Measurements from ENCODE around the gene AKAP8.

The AKAP8 gene

GRCh38 chr19:15381864-15382263 lies 2.3 kb upstream of the AKAP8 start:
- Histone ChIP-seq H3K9me3 (replicated peaks; ENCODE audit: low read length) (no peaks in the 10 kb centered on the region), H3K4me3 (ENCODE audit: low read length) (no peak overlapping the region), H3K36me3 (ENCODE audit: insufficient read depth, low read length) (peaks cover 11% of the 10 kb centered on the region), H3K4me1 (ENCODE audit: control insufficient read depth, insufficient read depth, low read length) (peaks cover 24% of the 10 kb centered on the region), H3K27me3 (ENCODE audit: control insufficient read depth, insufficient read depth, low read length) (no peaks in the 10 kb centered on the region), H3K4me2 (ENCODE audit: low read length) (no peak overlapping the region), H3K9ac (ENCODE audit: low read depth, low read length) (no peak overlapping the region)

GRCh38 chr19:15381429-15381828 lies 1.8 kb upstream of the AKAP8 start:
- H3K36me3 ChIP-seq (ENCODE audit: insufficient read depth, low read length): peaks cover 10% of the 10 kb centered on the region
- H3K27me3 ChIP-seq (ENCODE audit: control insufficient read depth, insufficient read depth, low read length): no peaks in the 10 kb centered on the region
- peak overlapping the region; percentile 87 for H3K9ac ChIP-seq (ENCODE audit: low read depth, low read length)
- H3K4me3 ChIP-seq (ENCODE audit: low read length): no peak overlapping the region
- peaks cover 29% of the 10 kb centered on the region for H3K4me1 ChIP-seq (ENCODE audit: control insufficient read depth, insufficient read depth, low read length)
- H3K4me2 ChIP-seq (ENCODE audit: low read length): no peak overlapping the region
- H3K9me3 ChIP-seq (replicated peaks; ENCODE audit: low read length): no peaks in the 10 kb centered on the region

- peak overlapping the region; percentile 87 for H3K9ac ChIP-seq (ENCODE audit: low read depth, low read length)
- H3K27me3 ChIP-seq (ENCODE audit: control insufficient read depth, insufficient read depth, low read length): no peaks in the 10 kb centered on the region
- H3K4me1 ChIP-seq (ENCODE audit: control insufficient read depth, insufficient read depth, low read length): peaks cover 37% of the 10 kb centered on the region
- H3K4me3 ChIP-seq (ENCODE audit: low read length): peak overlapping the region; percentile 83
- H3K4me2 ChIP-seq (ENCODE audit: low read length): peak overlapping the region; percentile 96
- peaks cover 6% of the 10 kb centered on the region for H3K36me3 ChIP-seq (ENCODE audit: insufficient read depth, low read length)
- H3K9me3 ChIP-seq (replicated peaks; ENCODE audit: low read length): no peaks in the 10 kb centered on the region
Measured at GRCh38 chr19:15379999-15380647, 536 bp upstream of the AKAP8 start.

- H3K4me1 ChIP-seq (ENCODE audit: control insufficient read depth, insufficient read depth, low read length): peaks cover 49% of the 10 kb centered on the region
- no peaks in the 10 kb centered on the region for H3K27me3 ChIP-seq (ENCODE audit: control insufficient read depth, insufficient read depth, low read length)
- H3K4me2 ChIP-seq (ENCODE audit: low read length): peak overlapping the region; percentile 92
- H3K4me3 ChIP-seq (ENCODE audit: low read length): peak overlapping the region; percentile 100
- no peaks in the 10 kb centered on the region for H3K9me3 ChIP-seq (replicated peaks; ENCODE audit: low read length)
- peak overlapping the region; percentile 99 for H3K9ac ChIP-seq (ENCODE audit: low read depth, low read length)
- peaks cover 6% of the 10 kb centered on the region for H3K36me3 ChIP-seq (ENCODE audit: insufficient read depth, low read length)
Measured at GRCh38 chr19:15378534-15379082, 979 bp downstream of the AKAP8 start.

- Histone ChIP-seq H3K4me1 (ENCODE audit: control insufficient read depth, insufficient read depth, low read length) (peaks cover 36% of the 10 kb centered on the region), H3K9ac (ENCODE audit: low read depth, low read length) (peak overlapping the region; percentile 43), H3K9me3 (replicated peaks; ENCODE audit: low read length) (no peaks in the 10 kb centered on the region), H3K27me3 (ENCODE audit: control insufficient read depth, insufficient read depth, low read length) (no peaks in the 10 kb centered on the region), H3K4me3 (ENCODE audit: low read length) (peak overlapping the region; percentile 42), H3K4me2 (ENCODE audit: low read length) (peak overlapping the region; percentile 75), H3K36me3 (ENCODE audit: insufficient read depth, low read length) (peaks cover 36% of the 10 kb centered on the region)
Measured at GRCh38 chr19:15374796-15375440, 4.7 kb downstream of the AKAP8 start.

- Histone ChIP-seq H3K9me3 (replicated peaks; ENCODE audit: low read length) (no peaks in the 10 kb centered on the region), H3K4me2 (ENCODE audit: low read length) (peak overlapping the region; percentile 75), H3K27me3 (ENCODE audit: control insufficient read depth, insufficient read depth, low read length) (no peaks in the 10 kb centered on the region), H3K4me1 (ENCODE audit: control insufficient read depth, insufficient read depth, low read length) (peaks cover 36% of the 10 kb centered on the region), H3K4me3 (ENCODE audit: low read length) (no peak overlapping the region), H3K36me3 (ENCODE audit: insufficient read depth, low read length) (peaks cover 43% of the 10 kb centered on the region), H3K9ac (ENCODE audit: low read depth, low read length) (peak overlapping the region; percentile 43)
Measured at GRCh38 chr19:15374105-15374651, 5.4 kb downstream of the AKAP8 start.

GRCh38 chr19:15373644-15374043 lies 5.9 kb downstream of the AKAP8 start:
- H3K9ac ChIP-seq (ENCODE audit: low read depth, low read length): no peak overlapping the region
- no peak overlapping the region for H3K4me3 ChIP-seq (ENCODE audit: low read length)
- H3K36me3 ChIP-seq (ENCODE audit: insufficient read depth, low read length): peaks cover 48% of the 10 kb centered on the region
- no peaks in the 10 kb centered on the region for H3K27me3 ChIP-seq (ENCODE audit: control insufficient read depth, insufficient read depth, low read length)
- H3K4me1 ChIP-seq (ENCODE audit: control insufficient read depth, insufficient read depth, low read length): peaks cover 36% of the 10 kb centered on the region
- no peaks in the 10 kb centered on the region for H3K9me3 ChIP-seq (replicated peaks; ENCODE audit: low read length)
- H3K4me2 ChIP-seq (ENCODE audit: low read length): no peak overlapping the region

- Histone ChIP-seq H3K27me3 (ENCODE audit: control insufficient read depth, insufficient read depth, low read length) (no peaks in the 10 kb centered on the region), H3K36me3 (ENCODE audit: insufficient read depth, low read length) (peaks cover 56% of the 10 kb centered on the region), H3K9me3 (replicated peaks; ENCODE audit: low read length) (no peaks in the 10 kb centered on the region), H3K9ac (ENCODE audit: low read depth, low read length) (no peak overlapping the region), H3K4me3 (ENCODE audit: low read length) (no peak overlapping the region), H3K4me1 (ENCODE audit: control insufficient read depth, insufficient read depth, low read length) (peaks cover 34% of the 10 kb centered on the region), H3K4me2 (ENCODE audit: low read length) (no peak overlapping the region)
Measured at GRCh38 chr19:15372891-15373301, 6.7 kb downstream of the AKAP8 start.

- Histone ChIP-seq H3K4me3 (ENCODE audit: low read length) (no peak overlapping the region), H3K36me3 (ENCODE audit: insufficient read depth, low read length) (peaks cover 60% of the 10 kb centered on the region), H3K4me2 (ENCODE audit: low read length) (no peak overlapping the region), H3K9me3 (replicated peaks; ENCODE audit: low read length) (no peaks in the 10 kb centered on the region), H3K27me3 (ENCODE audit: control insufficient read depth, insufficient read depth, low read length) (no peaks in the 10 kb centered on the region), H3K4me1 (ENCODE audit: control insufficient read depth, insufficient read depth, low read length) (peaks cover 30% of the 10 kb centered on the region), H3K9ac (ENCODE audit: low read depth, low read length) (no peak overlapping the region)
Measured at GRCh38 chr19:15372470-15372869, 7.1 kb downstream of the AKAP8 start.

GRCh38 chr19:15371786-15372380 lies 7.7 kb downstream of the AKAP8 start:
- H3K4me1 ChIP-seq (ENCODE audit: control insufficient read depth, insufficient read depth, low read length): peaks cover 25% of the 10 kb centered on the region
- H3K9ac ChIP-seq (ENCODE audit: low read depth, low read length): no peak overlapping the region
- H3K36me3 ChIP-seq (ENCODE audit: insufficient read depth, low read length): peaks cover 65% of the 10 kb centered on the region
- H3K4me2 ChIP-seq (ENCODE audit: low read length): no peak overlapping the region
- H3K9me3 ChIP-seq (replicated peaks; ENCODE audit: low read length): no peaks in the 10 kb centered on the region
- no peak overlapping the region for H3K4me3 ChIP-seq (ENCODE audit: low read length)
- no peaks in the 10 kb centered on the region for H3K27me3 ChIP-seq (ENCODE audit: control insufficient read depth, insufficient read depth, low read length)

- Histone ChIP-seq H3K4me2 (ENCODE audit: low read length) (no peak overlapping the region), H3K4me1 (ENCODE audit: control insufficient read depth, insufficient read depth, low read length) (peaks cover 18% of the 10 kb centered on the region), H3K36me3 (ENCODE audit: insufficient read depth, low read length) (peaks cover 68% of the 10 kb centered on the region), H3K9me3 (replicated peaks; ENCODE audit: low read length) (no peaks in the 10 kb centered on the region), H3K4me3 (ENCODE audit: low read length) (no peak overlapping the region), H3K9ac (ENCODE audit: low read depth, low read length) (no peak overlapping the region), H3K27me3 (ENCODE audit: control insufficient read depth, insufficient read depth, low read length) (no peaks in the 10 kb centered on the region)
Measured at GRCh38 chr19:15371119-15371518, 8.5 kb downstream of the AKAP8 start.
